Skeletal muscle cell (primary cell): Measurements from ENCODE around the gene MACROD2.

Source experiments
- DNase-seq: peaks from one replicate; pipeline ENCODE4 v3.0.0-alpha.2; 2010; ENCODE audit warnings: low read depth
- H3K4me3 ChIP-seq: 2 replicates; pipeline ENCODE4 v1.5.1; 2011; ENCODE audit warnings: low read depth, mild to moderate bottlenecking, control low read depth, low read length, moderate library complexity

The MACROD2 gene

GRCh38 chr20:15889514-15890256 lies 1894.4 kb downstream of the MACROD2 start:
- H3K4me3 ChIP-seq: no peak overlapping the region
- DNase-seq: no peak

- DNase-seq: no peak
Observed at GRCh38 chr20:15890407-15890982, 1895.2 kb downstream of the MACROD2 start.

DNA sequence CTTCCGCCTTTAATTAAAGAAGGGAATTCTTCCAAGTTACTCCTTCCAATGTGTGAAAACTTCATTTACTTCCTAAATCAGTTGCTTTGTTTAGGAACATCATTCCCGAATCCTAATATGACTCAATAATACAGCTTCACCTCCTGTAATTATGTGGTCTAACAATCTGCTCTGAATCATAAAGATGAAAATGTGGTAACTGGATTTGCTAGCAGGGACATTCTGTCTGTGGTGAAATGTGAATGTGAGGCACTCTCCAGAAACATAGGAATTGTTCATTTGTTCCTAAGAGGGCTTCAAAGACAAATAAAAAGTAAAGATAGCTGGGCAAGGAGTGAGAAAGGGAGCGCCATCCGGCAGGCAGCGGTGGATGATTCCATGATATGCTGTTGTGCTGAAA lies 1899.8 kb downstream of the MACROD2 start:
- no peak for DNase-seq
- H3K4me3 ChIP-seq: no peak overlapping the region

More at GRCh38 chr20:15890407-15890982, 1895.2 kb downstream of the MACROD2 start:
- H3K4me3 ChIP-seq: no peak overlapping the region

GRCh38 chr20:15895560-15896084 lies 1900.3 kb downstream of the MACROD2 start:
- no peak for DNase-seq
- no peak overlapping the region for H3K4me3 ChIP-seq

- no peak overlapping the region for H3K4me3 ChIP-seq
- DNase-seq: no peak
Observed at GRCh38 chr20:15899967-15900366, 1904.7 kb downstream of the MACROD2 start.

DNA sequence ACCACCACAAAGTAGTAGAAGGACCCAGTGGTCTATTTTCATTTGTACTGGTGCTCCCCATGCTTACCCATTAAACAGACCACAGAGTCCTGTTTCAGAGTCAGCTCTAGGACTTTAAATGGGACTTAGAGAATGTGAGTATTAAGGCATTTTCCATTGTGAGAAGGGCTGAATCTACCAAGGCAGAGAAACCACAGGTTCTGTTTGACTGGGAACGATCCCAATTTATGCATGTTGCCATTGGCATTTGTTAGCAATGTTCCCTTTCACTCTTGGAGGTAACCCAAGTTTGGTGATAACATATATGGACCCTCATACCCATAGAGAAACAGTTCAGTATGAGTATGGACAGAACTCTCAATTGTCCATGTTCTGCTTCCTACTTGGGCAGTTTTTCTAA lies 1905.1 kb downstream of the MACROD2 start:
- peak; percentile 18 for DNase-seq
- H3K4me3 ChIP-seq: no peak overlapping the region

- DNase-seq: no peak
- no peak overlapping the region for H3K4me3 ChIP-seq
Observed at GRCh38 chr20:15902493-15902892, 1907.2 kb downstream of the MACROD2 start.

- H3K4me3 ChIP-seq: no peak overlapping the region
- peak; percentile 15 for DNase-seq
Observed at GRCh38 chr20:15905661-15906060, 1910.3 kb downstream of the MACROD2 start.

- no peak overlapping the region for H3K4me3 ChIP-seq
- DNase-seq: no peak
Observed at GRCh38 chr20:15909995-15910394, 1914.7 kb downstream of the MACROD2 start.

GRCh38 chr20:15911581-15911980 lies 1916.3 kb downstream of the MACROD2 start:
- no peak for DNase-seq
- H3K4me3 ChIP-seq: no peak overlapping the region

DNA sequence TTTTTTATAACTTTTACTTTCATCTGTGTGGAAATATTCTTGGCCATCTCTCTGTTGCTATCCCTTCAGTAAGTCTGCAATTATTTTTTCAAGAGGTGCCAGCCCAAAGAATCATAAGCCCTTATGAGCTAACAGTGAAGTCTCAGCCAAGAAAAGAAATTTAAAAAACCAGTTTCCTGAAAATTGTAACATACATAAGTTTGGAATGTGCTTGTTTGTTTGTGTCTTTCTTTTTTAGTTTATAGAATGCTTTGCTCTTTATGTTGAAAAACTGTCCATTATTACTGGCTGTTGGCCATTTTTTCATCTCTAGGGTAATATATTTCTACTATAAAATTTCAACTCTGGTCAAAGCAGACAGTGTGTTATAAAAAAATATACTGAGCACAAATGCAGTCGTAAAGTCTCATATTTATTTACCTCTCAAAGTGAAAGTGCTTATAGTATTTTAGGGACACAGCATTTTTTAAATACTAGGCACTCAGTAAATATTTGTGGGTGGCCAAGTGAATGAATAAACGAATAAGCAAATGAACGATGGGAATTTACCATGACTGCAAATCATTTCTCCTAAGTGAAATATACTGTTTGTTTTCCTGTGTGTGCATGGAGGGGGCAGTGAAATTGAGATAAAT lies 1918.2 kb downstream of the MACROD2 start:
- no peak for DNase-seq
- H3K4me3 ChIP-seq: no peak overlapping the region

DNA sequence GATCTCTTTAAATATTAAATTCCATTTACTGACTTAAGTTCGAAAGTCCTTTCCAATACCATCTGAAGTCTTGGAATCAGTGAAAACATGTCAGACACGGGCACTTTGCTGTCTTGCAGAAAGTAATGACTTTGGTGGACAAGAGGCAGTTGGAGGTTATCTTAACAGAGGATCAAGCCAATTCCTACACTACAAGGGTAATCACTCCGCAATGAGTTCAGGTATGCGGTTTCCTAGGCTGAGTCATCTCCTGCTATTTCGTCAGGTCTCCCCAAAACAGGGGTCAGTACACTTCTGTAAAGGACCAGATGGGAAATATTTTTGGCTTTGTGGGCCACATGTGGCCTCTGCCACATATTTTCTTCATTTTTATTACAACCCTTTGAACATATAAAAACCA lies 1921.3 kb downstream of the MACROD2 start:
- DNase-seq: no peak

DNA sequence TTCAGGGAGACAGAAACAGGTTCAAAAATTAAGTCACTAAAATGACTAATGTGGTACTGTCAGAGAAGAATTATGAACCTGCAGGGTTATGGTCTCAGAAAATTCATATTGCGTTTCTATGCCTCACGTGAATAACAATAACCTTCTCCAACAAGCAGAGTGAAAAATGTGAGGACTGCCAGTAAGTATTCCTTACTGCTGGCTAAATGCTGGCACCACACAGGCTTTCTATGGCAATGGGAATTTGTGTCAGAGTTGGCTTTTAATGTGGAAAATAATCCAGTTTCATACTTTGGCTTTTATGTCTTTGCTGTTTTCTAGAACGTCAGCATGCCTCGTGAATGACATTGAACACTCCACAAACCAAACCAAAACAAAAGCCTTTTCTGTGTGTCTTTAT lies 1922.0 kb downstream of the MACROD2 start:
- no peak for DNase-seq
- no peak overlapping the region for H3K4me3 ChIP-seq

More for the DNA sequence above, 1921.3 kb downstream of the MACROD2 start:
- no peak overlapping the region for H3K4me3 ChIP-seq

DNA sequence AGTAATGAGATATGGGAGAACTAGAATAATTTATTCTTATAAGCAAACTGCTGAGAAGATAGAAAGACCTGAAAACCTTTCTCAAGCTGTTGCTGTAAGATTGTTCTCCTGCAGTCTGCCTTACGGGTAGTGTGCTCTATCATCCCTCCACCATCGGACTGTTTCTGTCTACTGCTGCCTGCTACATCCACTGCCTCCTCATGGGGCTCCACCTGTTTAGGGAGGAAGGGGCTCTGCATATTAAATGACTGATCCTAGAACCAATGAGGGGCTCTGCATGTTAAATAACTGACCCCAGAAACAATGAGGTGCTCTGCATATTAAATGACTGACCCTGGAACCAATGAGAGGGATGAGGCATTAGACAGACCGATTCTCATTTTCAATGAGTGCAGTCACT lies 1923.3 kb downstream of the MACROD2 start:
- no peak for DNase-seq
- no peak overlapping the region for H3K4me3 ChIP-seq

- no peak for DNase-seq
- no peak overlapping the region for H3K4me3 ChIP-seq
Observed at GRCh38 chr20:15919118-15919517, 1923.8 kb downstream of the MACROD2 start.

GRCh38 chr20:15921930-15922329 lies 1926.6 kb downstream of the MACROD2 start:
- DNase-seq: no peak
- no peak overlapping the region for H3K4me3 ChIP-seq

DNA sequence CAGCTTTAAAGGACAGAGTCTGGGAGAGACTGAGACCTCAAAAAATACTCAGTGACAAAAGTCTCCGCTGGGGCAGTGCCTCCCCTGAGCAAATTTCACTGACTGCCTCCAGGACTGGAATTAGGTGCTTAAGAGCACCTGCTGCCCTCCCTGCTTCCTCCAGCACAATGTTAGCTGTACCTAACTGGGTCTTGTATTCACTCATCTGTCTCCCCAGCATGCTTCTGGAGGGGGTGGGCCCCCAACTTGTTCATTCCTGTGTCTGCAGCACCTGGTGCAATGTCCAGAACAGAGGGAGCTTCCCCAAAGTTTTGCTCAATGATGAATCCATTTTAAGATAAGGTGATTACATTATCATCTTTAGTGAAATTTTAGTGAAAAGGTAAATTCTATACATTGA lies 1927.2 kb downstream of the MACROD2 start:
- no peak for DNase-seq
- H3K4me3 ChIP-seq: no peak overlapping the region

DNA sequence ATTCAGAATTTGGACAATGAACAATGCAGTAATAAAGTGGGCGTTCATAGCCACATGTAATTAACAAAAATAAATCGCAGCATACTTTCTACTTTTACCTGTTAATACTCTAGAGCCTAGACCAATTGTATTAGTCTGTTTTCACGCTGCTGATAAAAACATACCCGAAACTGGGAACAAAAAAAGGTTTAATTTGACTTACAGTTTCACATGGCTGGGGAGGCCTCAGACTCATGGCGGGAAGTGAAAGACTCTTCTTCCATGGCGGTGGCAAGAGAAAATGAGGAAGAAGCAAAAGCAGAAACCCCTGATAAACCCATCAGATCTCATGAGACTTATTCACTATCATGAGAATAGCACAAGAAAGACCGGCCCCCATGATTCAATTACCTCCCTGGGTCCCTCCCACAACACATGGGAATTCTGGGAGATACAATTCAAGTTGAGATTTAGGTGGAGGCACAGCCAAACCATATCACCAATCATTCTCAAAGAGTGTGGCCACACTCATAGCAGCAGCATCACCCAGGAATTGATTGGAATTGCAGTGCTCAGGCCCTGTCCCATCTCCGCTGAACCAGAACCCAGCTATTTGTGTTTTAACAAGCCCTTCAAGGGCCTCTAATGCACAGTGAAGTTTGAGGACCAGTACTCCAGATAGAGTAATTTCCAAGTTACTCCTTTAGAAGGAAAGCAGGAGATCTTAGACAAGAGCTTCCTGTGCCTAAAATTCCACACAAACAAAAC lies 1927.9 kb downstream of the MACROD2 start:
- H3K4me3 ChIP-seq: no peak overlapping the region
- DNase-seq: no peak

DNA sequence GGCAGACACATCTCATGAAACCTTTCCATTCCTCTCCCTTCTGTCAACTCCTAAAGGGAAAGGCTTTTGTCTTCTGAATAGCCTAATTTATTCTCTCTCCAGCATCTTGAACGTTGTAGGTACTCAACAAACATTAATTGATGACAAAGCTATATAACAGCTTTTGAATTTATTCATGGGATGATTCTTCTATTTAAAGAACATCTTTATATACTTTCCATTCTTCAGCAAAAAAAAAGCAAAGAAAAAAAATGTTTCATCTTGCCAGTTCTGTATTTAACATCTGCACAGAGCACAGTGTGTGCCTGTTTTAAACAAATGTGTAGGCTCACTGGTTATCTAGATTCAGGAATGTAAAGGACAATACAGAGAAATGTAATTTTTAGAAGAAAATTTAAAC lies 1929.2 kb downstream of the MACROD2 start:
- DNase-seq: no peak

GRCh38 chr20:15925376-15925775 lies 1930.1 kb downstream of the MACROD2 start:
- H3K4me3 ChIP-seq: no peak overlapping the region
- DNase-seq: no peak

More for the DNA sequence above, 1929.2 kb downstream of the MACROD2 start:
- H3K4me3 ChIP-seq: no peak overlapping the region
